A549 treated with AZD9567 at 1 μM for 4 hours (cell line): ENCODE measurements around the gene PCGF2. TPM values are rescaled to one million over a fixed set of nuclear protein-coding genes. Genes with fewer than 3 reads are reported as not detected.

ENCODE experiments used
- total RNA-seq: library from RNA; stranded (reverse); fragments of 200-300 nt; extraction: Qiagen RNA extraction; gene quantifications from 5 replicates; pipeline ENCODE4 v1.2.3, GENCODE V29; 2022; ENCODE audit not compliant: insufficient read depth

Gene PCGF2
- total RNA-seq = 25.5 to 53.1 TPM (median 50.9 TPM) in 5 replicates

DNA sequence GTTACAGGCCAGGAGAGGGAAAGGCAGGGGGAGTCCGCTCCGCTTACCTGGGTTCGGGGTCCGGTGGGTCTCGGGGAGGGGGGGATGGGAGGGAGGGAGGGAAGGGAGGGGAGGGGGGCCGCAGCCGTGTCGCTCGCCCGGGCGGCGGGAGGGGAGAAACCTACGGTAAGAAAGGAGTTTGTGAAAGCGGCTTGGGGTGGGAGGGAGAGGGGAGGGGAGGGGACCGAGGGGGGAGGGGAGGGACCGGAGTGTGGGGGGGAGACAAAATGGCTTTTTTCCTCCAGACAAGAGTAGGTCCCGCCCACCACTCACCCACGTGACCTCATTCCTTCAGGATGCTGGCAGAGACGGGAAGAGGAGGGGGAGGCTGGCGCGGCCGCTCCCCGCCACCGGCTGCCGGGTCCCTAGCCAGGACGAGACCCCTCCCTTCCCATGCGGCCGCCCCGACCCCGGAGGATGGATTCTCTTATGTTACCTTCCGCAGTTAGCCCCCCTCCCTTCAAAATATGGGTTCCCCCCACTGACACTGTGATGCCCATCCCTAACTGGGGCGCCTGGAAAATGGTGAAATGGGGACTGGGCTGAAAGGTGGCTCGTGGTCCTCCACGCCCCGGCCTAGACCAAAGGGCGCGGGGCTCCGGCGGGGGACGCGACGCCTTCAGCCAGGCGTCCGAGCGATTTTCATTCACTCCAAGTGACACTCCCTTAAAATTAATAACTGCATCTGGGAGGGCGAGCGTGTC is at the start of gene PCGF2:
Gene PCGF2, minus strand, starts transcription at position 188 of the 743 bp plus-strand sequence. CDS start 7,934 bp downstream, outside the sequence.

DNA sequence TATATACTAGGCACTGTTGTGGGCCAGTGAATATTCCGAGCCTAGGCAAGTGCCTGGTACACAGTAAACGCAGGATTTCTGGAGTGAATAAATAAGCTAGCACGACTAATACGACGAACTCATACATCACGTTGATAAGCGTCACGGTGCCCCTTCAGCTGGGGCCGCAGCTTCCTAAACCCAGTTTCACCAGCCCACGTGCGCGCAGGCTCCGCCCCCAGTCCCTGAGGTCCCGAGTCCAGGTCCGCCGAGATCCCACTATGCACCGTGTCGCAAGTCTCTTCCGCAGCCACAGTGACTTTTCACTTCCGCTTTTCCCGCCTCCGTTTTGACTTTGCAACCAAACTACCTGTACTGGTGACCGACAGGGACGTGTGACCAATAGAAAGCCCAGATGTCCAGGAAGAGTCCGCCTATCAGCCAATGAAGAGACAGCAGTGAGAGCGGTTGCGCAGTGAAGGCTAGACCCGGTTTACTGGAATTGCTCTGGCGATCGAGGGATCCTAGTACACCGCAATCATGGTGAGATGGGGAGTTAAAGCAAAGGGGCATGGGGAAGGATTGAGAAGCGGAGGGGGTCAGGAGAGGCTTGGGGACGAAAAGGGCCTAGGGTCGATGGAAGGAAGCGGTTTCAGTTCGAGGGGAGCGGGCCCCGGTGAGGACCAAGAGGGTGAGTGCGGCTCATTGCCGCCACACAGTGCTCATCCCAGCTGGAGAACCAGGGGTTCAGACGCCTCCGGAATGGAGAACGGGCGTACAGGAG is 4.4 kb upstream of the PCGF2 start, which contains the start of gene PSMB3:
Gene PSMB3, plus strand, starts transcription at position 434 of the 763 bp plus-strand sequence. Its CDS starts 86 bp downstream, at position 520.

GRCh38 chr17:38729886-38730525 is 18.1 kb downstream of the PCGF2 start, which contains the start of gene CISD3:
TSS of gene CISD3 (plus strand) at chr17:38730341. CDS start at chr17:38730359, 18 bp downstream.

GRCh38 chr17:38704606-38705522 is 43.3 kb downstream of the PCGF2 start, which contains the start of gene MLLT6:
TSS of gene MLLT6 (plus strand) at chr17:38705273. CDS start at chr17:38705633, 360 bp downstream.

Other genes with a start within 250 kb of the PCGF2 start
- gene SRCIN1, start 142.4 kb downstream of the PCGF2 start, total RNA-seq = 2.2 to 3.2 TPM (median 2.8 TPM) in 5 replicates
- gene EPOP, start 73.4 kb downstream of the PCGF2 start, total RNA-seq = 10.7 to 14.0 TPM (median 13.2 TPM) in 5 replicates
- gene MLLT6, start 43.1 kb downstream of the PCGF2 start, total RNA-seq = 23.6 to 34.9 TPM (median 30.6 TPM) in 5 replicates
- gene CISD3, start 18.0 kb downstream of the PCGF2 start, total RNA-seq = 41.1 to 98.6 TPM (median 92.0 TPM) in 5 replicates
- gene PSMB3, start 4.4 kb upstream of the PCGF2 start, total RNA-seq = 354 to 458 TPM (median 435 TPM) in 5 replicates
- 37.2 to 43.7 TPM (median 42.6 TPM) in 5 replicates for gene PIP4K2B, start 51.2 kb upstream of the PCGF2 start, total RNA-seq
- 21.9 to 24.0 TPM (median 22.3 TPM) in 5 replicates for gene CWC25, start 77.0 kb upstream of the PCGF2 start, total RNA-seq
- gene RPL23, start 105.4 kb upstream of the PCGF2 start, total RNA-seq = 2,657 to 5,013 TPM (median 2,700 TPM) in 5 replicates
- gene LASP1, start 121.7 kb upstream of the PCGF2 start, total RNA-seq = 227 to 248 TPM (median 232 TPM) in 5 replicates
- not detected in 5 replicates for gene FBXO47, start 219.1 kb upstream of the PCGF2 start, total RNA-seq